ENCODE results near the gene CBLL2. TPM values are rescaled to one million over a fixed set of nuclear protein-coding genes. Genes with fewer than 3 reads are reported as not detected.

Gene CBLL2
- total and polyA plus RNA-seq, 2 donors (not counting 1 experiment from before 2014, with no cell fraction given), result not detected

- Histone ChIP-seq H4K20me1 (ENCODE audit: control insufficient read depth, insufficient read depth, low read length, poor library complexity, severe bottlenecking) (no peaks in the 10 kb centered on the region), H3K4me1 (ENCODE audit: control insufficient read depth in 2 of 2, insufficient read depth in 2 of 2, low read length in 2 of 2) (no peaks in the 10 kb centered on the region), H2AFZ (ENCODE audit: insufficient read depth, low read depth, low read length, poor library complexity, severe bottlenecking) (no peak overlapping the region), H3K27me3 (replicated peaks in 1 of 4; ENCODE audit: control extremely low read depth in 1 of 4, control insufficient read depth in 3 of 4, insufficient read depth in 4 of 4, low read length in 3 of 4) (peaks cover 0 to 3% (median 0%) of the 10 kb centered on the region in 4 experiments), H3K36me3 (replicated peaks in 1 of 2; ENCODE audit: control extremely low read depth in 1 of 2, control insufficient read depth in 1 of 2, extremely low read depth in 1 of 2, insufficient read depth in 2 of 2, low read length in 1 of 2) (no peaks in the 10 kb centered on the region), H3K9me3 (ENCODE audit: control extremely low read depth in 1 of 3, control insufficient read depth in 2 of 3, insufficient read depth in 1 of 3, low read length in 2 of 3) (peaks cover 0 to 2% (median 0%) of the 10 kb centered on the region in 3 donors), H3K79me2 (ENCODE audit: control insufficient read depth, insufficient read depth, low read length) (no peaks in the 10 kb centered on the region), H3K4me3 (ENCODE audit: control extremely low read depth in 1 of 5, extremely low read depth in 1 of 5, insufficient read depth in 1 of 5, low read depth in 2 of 5, low read length in 4 of 5) (no peak overlapping the region), H3K4me2 (replicated peaks; ENCODE audit: low read depth, low read length, poor library complexity, severe bottlenecking) (no peak overlapping the region), H3K9ac (ENCODE audit: low read length) (no peak overlapping the region), H3K27ac (ENCODE audit: low read length in 2 of 2) (no peak overlapping the region)
- POLR2A ChIA-PET, result no interaction called here
- ATAC-seq (ENCODE audit: low read depth), result no peak
- DNase-seq, result no peak
- intact Hi-C loops (cut with micrococcal nuclease), result no loop called here
- no peak overlapping the region for H3K27ac Mint-ChIP-seq
- H3K4me3 Mint-ChIP-seq, result no peak overlapping the region
- CTCF ChIA-PET, result no interaction called here
- TF ChIP-seq EZH2 (IDR thresholded peaks at IDR 0.05; ENCODE audit: borderline replicate concordance, insufficient read depth, low read depth, low read length, poor library complexity, severe bottlenecking) (no peak), CTCF (IDR thresholded peaks at IDR 0.05) (no peak)
- no peaks in the 10 kb centered on the region for H3K4me1 Mint-ChIP-seq
- H3K27me3 Mint-ChIP-seq, result peaks cover 6% of the 10 kb centered on the region
- WGBS (ENCODE audit: insufficient coverage), result no CpG with 5 or more reads among the region's 5 CpGs
- no peaks in the 10 kb centered on the region for H3K9me3 Mint-ChIP-seq (ENCODE audit: insufficient read depth)
These were observed 41.5 kb downstream of the CBLL2 start for GRCh38 chrX:22314211-22314610.

DNA sequence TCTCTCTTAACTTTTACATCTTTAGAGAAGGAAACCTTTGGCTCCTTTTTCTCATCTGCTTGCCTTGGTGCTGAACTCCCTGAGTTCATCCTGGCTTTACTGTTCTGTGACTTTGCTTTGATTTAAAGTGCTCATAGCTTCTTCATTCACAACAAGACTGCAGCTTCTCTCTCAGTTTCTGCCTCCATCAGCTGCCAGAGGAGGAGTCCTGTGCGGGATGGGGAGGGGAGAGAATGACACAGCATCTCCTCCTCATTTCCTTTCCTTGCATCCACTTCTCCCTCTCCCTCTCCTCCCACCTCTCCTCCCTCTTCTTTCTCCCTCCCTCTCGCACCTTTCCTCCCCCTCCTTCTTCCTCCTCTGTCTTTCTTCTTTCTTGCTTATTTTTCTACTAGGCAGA lies 42.0 kb downstream of the CBLL2 start:
- Histone ChIP-seq H4K20me1 (ENCODE audit: control insufficient read depth, insufficient read depth, low read length, poor library complexity, severe bottlenecking) (no peaks in the 10 kb centered on the region), H3K36me3 (replicated peaks in 1 of 2; ENCODE audit: control extremely low read depth in 1 of 2, control insufficient read depth in 1 of 2, extremely low read depth in 1 of 2, insufficient read depth in 2 of 2, low read length in 1 of 2) (no peaks in the 10 kb centered on the region), H3K9ac (ENCODE audit: low read length) (no peak overlapping the region), H3K27ac (ENCODE audit: low read length in 2 of 2) (no peak overlapping the region), H3K9me3 (ENCODE audit: control extremely low read depth in 1 of 3, control insufficient read depth in 2 of 3, insufficient read depth in 1 of 3, low read length in 2 of 3) (peaks cover 0 to 2% (median 0%) of the 10 kb centered on the region in 3 donors), H3K4me1 (ENCODE audit: control insufficient read depth in 2 of 2, insufficient read depth in 2 of 2, low read length in 2 of 2) (no peaks in the 10 kb centered on the region), H2AFZ (ENCODE audit: insufficient read depth, low read depth, low read length, poor library complexity, severe bottlenecking) (no peak overlapping the region), H3K79me2 (ENCODE audit: control insufficient read depth, insufficient read depth, low read length) (no peaks in the 10 kb centered on the region), H3K4me3 (ENCODE audit: control extremely low read depth in 1 of 5, extremely low read depth in 1 of 5, insufficient read depth in 1 of 5, low read depth in 2 of 5, low read length in 4 of 5) (no peak overlapping the region), H3K4me2 (replicated peaks; ENCODE audit: low read depth, low read length, poor library complexity, severe bottlenecking) (no peak overlapping the region), H3K27me3 (replicated peaks in 1 of 4; ENCODE audit: control extremely low read depth in 1 of 4, control insufficient read depth in 3 of 4, insufficient read depth in 4 of 4, low read length in 3 of 4) (peaks cover 0 to 3% (median 0%) of the 10 kb centered on the region in 4 experiments)
- ATAC-seq (ENCODE audit: low read depth) (no peak), DNase-seq (no peak)
- intact Hi-C loops (cut with micrococcal nuclease), result no loop called here
- TF ChIP-seq EZH2 (IDR thresholded peaks at IDR 0.05; ENCODE audit: borderline replicate concordance, insufficient read depth, low read depth, low read length, poor library complexity, severe bottlenecking) (no peak), CTCF (IDR thresholded peaks at IDR 0.05) (no peak)
- peaks cover 6% of the 10 kb centered on the region for H3K27me3 Mint-ChIP-seq
- no peaks in the 10 kb centered on the region for H3K9me3 Mint-ChIP-seq (ENCODE audit: insufficient read depth)
- H3K4me3 Mint-ChIP-seq, result no peak overlapping the region
- POLR2A ChIA-PET, result no interaction called here
- WGBS (ENCODE audit: insufficient coverage), result no CpG with 5 or more reads among the region's 2 CpGs
- H3K4me1 Mint-ChIP-seq, result no peaks in the 10 kb centered on the region
- H3K27ac Mint-ChIP-seq, result no peak overlapping the region
- CTCF ChIA-PET, result no interaction called here

Data from B cell (primary cell).